K562 (cell line): ENCODE measurements around the gene ROR2. TPM values are rescaled to one million over a fixed set of nuclear protein-coding genes. Genes with fewer than 3 reads are reported as not detected.

Experiments
- ATAC-seq: fragments of 200-7000 bp; cut with Tn5 transposase; 3 replicates; pipeline ENCODE4 v1.9.1; 2020; ENCODE audit warnings: moderate library complexity
- BruUV-seq: library from RNA; stranded (reverse); fragments of 400-500 nt; replicated peaks from 2 replicates; lab custom pipeline; 2021; lab: Mats Ljungman, UMichigan
- CTCF ChIA-PET: fragments of 300-600 bp; formaldehyde crosslinking; extraction: SDS; loops from one replicate; lab custom pipeline; 2021; ENCODE audit warnings: low intra/inter-chr PET ratio; lab: Yijun Ruan, JAX
- POLR2A ChIA-PET: fragments of 300-600, 350-650 bp; sonication (Branson Sonifier 250); formaldehyde crosslinking; extraction: SDS; loops from one replicate; lab custom pipeline; 2021; ENCODE audit warnings: antibody characterized with exemption, inconsistent platforms; lab: Yijun Ruan, JAX
- DNase-seq, 4 experiments: peaks; one replicate each; pipeline versions ENCODE4 v3.0.0 to v3.0.0-alpha.2; 2011 to 2018; ENCODE audit warnings: low spot score in 3 of 4, mixed read lengths in 3 of 4; ENCODE audit errors: extremely low read depth in 1 of 4
- FAIRE-seq: peaks from 2 replicates; lab custom pipeline; 2011; peaks lifted over from hg19 to GRCh38; lab: Jason Lieb, UNC
- H2AFZ ChIP-seq: 2 replicates; pipeline ENCODE4 v1.6.0; 2011; ENCODE audit warnings: low read depth, low read length, control low read depth, inconsistent platforms
- H3K27ac ChIP-seq: fragments of 200-600 bp; 3 replicates; pipeline ENCODE4 v1.8.0; 2011; ENCODE audit warnings: low read depth, mild to moderate bottlenecking, control low read depth, inconsistent platforms, low read length, moderate library complexity, mixed read lengths; ENCODE audit errors: extremely low read depth
- H3K27me3 ChIP-seq, 2 experiments: fragments of 300-600 bp in 1 of 2; 2 replicates in 1 of 2; 3 replicates in 1 of 2; pipeline versions ENCODE4 v1.6.0 to v1.8.0; 2011; ENCODE audit warnings: inconsistent platforms in 2 of 2, low read length in 2 of 2, mild to moderate bottlenecking in 1 of 2, mixed read lengths in 1 of 2, moderate library complexity in 1 of 2; ENCODE audit not compliant: control insufficient read depth in 2 of 2, insufficient read depth in 2 of 2
- H3K36me3 ChIP-seq: fragments of 300-600 bp; 3 replicates; pipeline ENCODE4 v1.8.0; 2011; ENCODE audit warnings: mild to moderate bottlenecking, low read length, inconsistent platforms; ENCODE audit not compliant: control insufficient read depth, insufficient read depth
- H3K4me1 ChIP-seq, 2 experiments: fragments of 200-600 bp in 1 of 2; replicated peaks in 1 of 2; 2 replicates in 1 of 2; 3 replicates in 1 of 2; pipeline versions ENCODE4 v1.5.1 to v1.8.0; 2011; ENCODE audit warnings: inconsistent platforms in 2 of 2, low read length in 2 of 2, mild to moderate bottlenecking in 1 of 2, mixed read lengths in 1 of 2, moderate library complexity in 1 of 2; ENCODE audit not compliant: control insufficient read depth in 2 of 2, insufficient read depth in 2 of 2
- H3K4me2 ChIP-seq: 2 replicates; pipeline ENCODE4 v1.6.1; 2011; ENCODE audit warnings: low read length, control low read depth, inconsistent platforms, mixed read lengths; ENCODE audit not compliant: insufficient read depth
- H3K4me3 ChIP-seq: fragments of 200-600 bp; sonication (generic), shearing (Covaris generic); 2 replicates; pipeline ENCODE4 v1.5.1; 2016; ENCODE audit warnings: control low read depth, inconsistent platforms
- H3K79me2 ChIP-seq: fragments of 200-600 bp; 3 replicates; pipeline ENCODE4 v1.8.0; 2011; ENCODE audit warnings: low read length, inconsistent platforms; ENCODE audit not compliant: control insufficient read depth, insufficient read depth
- H3K9ac ChIP-seq, 2 experiments: 2 replicates each; pipeline versions ENCODE4 v1.6.0 to v1.6.1; 2011; ENCODE audit warnings: low read depth in 2 of 2, low read length in 2 of 2, control low read depth in 1 of 2, inconsistent platforms in 1 of 2, mild to moderate bottlenecking in 1 of 2, mixed read lengths in 1 of 2; ENCODE audit not compliant: insufficient read depth in 1 of 2
- H3K9me1 ChIP-seq: one replicate; pipeline ENCODE4 v1.6.0; 2011; ENCODE audit warnings: inconsistent platforms, mild to moderate bottlenecking, low read length, moderate library complexity; ENCODE audit not compliant: control insufficient read depth, insufficient read depth
- H3K9me3 ChIP-seq: replicated peaks from 2 replicates; pipeline ENCODE4 v1.5.1; 2011; ENCODE audit warnings: low read depth, low read length, inconsistent platforms; ENCODE audit not compliant: control insufficient read depth, insufficient read depth
- H4K20me1 ChIP-seq: replicated peaks from 2 replicates; pipeline ENCODE4 v1.6.1; 2011; ENCODE audit warnings: low read length, inconsistent platforms, mixed read lengths; ENCODE audit not compliant: control insufficient read depth, insufficient read depth
- C11orf30 ChIP-seq: fragments of 450-650 bp; IDR thresholded peaks from 2 replicates; pipeline ENCODE4 v1.6.1; 2016; ENCODE audit warnings: low read depth, mild to moderate bottlenecking
- E2F5 ChIP-seq: sonication (generic); formaldehyde crosslinking; IDR thresholded peaks from 2 replicates; pipeline ENCODE4 v1.8.0; 2022; ENCODE audit warnings: mild to moderate bottlenecking, missing genetic modification reagents
- GMEB1 ChIP-seq: fragments of 250-450 bp; sonication (Bioruptor Pico); IDR thresholded peaks from 2 replicates; pipeline ENCODE4 v1.4.0; 2020; ENCODE audit warnings: mild to moderate bottlenecking
- HDGF ChIP-seq: fragments of 450-650 bp; IDR thresholded peaks from 2 replicates; pipeline ENCODE4 v1.6.1; 2016
- HMBOX1 ChIP-seq: sonication (generic); IDR thresholded peaks from 2 replicates; pipeline ENCODE4 v1.6.1; 2016
- HMG20B ChIP-seq: fragments of 250-450 bp; sonication (Bioruptor Pico); IDR thresholded peaks from 2 replicates; pipeline ENCODE4 v1.5.0; 2021; ENCODE audit warnings: mild to moderate bottlenecking
- NCOA4 ChIP-seq: fragments of 450-650 bp; IDR thresholded peaks from 2 replicates; pipeline ENCODE4 v1.6.1; 2018; ENCODE audit warnings: mild to moderate bottlenecking; ENCODE audit not compliant: partially characterized antibody
- PHTF2 ChIP-seq: fragments of 250-450 bp; sonication (Bioruptor Pico); IDR thresholded peaks from 2 replicates; pipeline ENCODE4 v1.5.0; 2021; ENCODE audit warnings: mild to moderate bottlenecking
- RBFOX2 ChIP-seq: fragments of 200-400 bp; formaldehyde crosslinking; IDR thresholded peaks from 2 replicates; pipeline ENCODE4 v1.6.1; 2017; ENCODE audit warnings: low read depth, mild to moderate bottlenecking, low read length, moderate library complexity
- RBM14 ChIP-seq: fragments of 200-400 bp; formaldehyde crosslinking; IDR thresholded peaks from 2 replicates; pipeline ENCODE4 v1.6.1; 2018; ENCODE audit warnings: low read depth, mild to moderate bottlenecking, low read length, moderate library complexity, borderline replicate concordance; ENCODE audit not compliant: insufficient read depth
- TRIM25 ChIP-seq: fragments of 450-650 bp; IDR thresholded peaks from 2 replicates; pipeline ENCODE4 v1.7.0; 2016; ENCODE audit warnings: borderline replicate concordance
- ZNF253 ChIP-seq: fragments of 250-450 bp; sonication (Bioruptor Pico); conservative IDR thresholded peaks from 2 replicates; pipeline ENCODE4 v1.6.1; 2021; ENCODE audit warnings: mild to moderate bottlenecking
- WGBS: fragments of 100-300 bp; shearing (Covaris generic); methylation state at CpG from one replicate; pipeline ENCODE4 v1.1.6; 2016; ENCODE audit warnings: low coverage, mixed read lengths; ENCODE audit not compliant: insufficient coverage; ENCODE audit errors: missing lambda C conversion rate; 5-methylcytosine and 5-hydroxymethylcytosine counted together
- in situ Hi-C: fragments of 300-500 bp; cut with MboI; formaldehyde crosslinking; loops from 4 replicates; pipeline ENCODE4 v1.15.0; 2018; ENCODE audit warnings: inconsistent platforms, mixed read lengths
- intact Hi-C: fragments of 100-400 bp; cut with micrococcal nuclease; formaldehyde crosslinking; loops from 2 replicates; pipeline ENCODE4 v1.14.2; 2022
- polyA plus RNA-seq, 8 experiments: library from polyadenylated mRNA; depleted of rRNA in 4 of 8; stranded (reverse) in 5 of 8; unstranded in 3 of 8; fragments of >200 nt; fragmentation: Nextera tagmentation in 2 of 8; fragmentation: Illumina TruSeq in 1 of 8; extraction: Ambion mirVana in 2 of 8; extraction: Trizol in 1 of 8; gene quantifications; 2 replicates each; pipeline versions ENCODE4 v1.2.1 to v1.2.3, GENCODE V29; 2011 to 2014; ENCODE audit warnings: inconsistent platforms in 1 of 8, missing spikeins in 1 of 8
- total RNA-seq, 7 experiments: library from RNA; depleted of rRNA in 6 of 7; stranded (reverse); fragments of >200 nt in 6 of 7; fragmentation: Illumina TruSeq in 2 of 7; extraction: Trizol in 2 of 7; gene quantifications; 2 replicates each; pipeline versions ENCODE4 v1.2.1 to v1.2.3, GENCODE V29; 2011 to 2021; ENCODE audit warnings: low replicate concordance in 1 of 7

The ROR2 gene
- total and polyA plus RNA-seq, 9 of the 15 experiments (the other 6 are each of a cell fraction or from before 2014, with no cell fraction given) = 5.6 to 33.8 (median 15.3) TPM

- Histone ChIP-seq H3K4me2 (no peak overlapping the region), H3K36me3 (peaks cover 10% of the 10 kb centered on the region; the same call in 1 of the 3 replicates), H3K4me1 (peaks cover 0 to 4% of the 10 kb centered on the region in 2 experiments; a peak in 2 of 5 replicates), H2AFZ (no peak overlapping the region), H3K4me3 (no peak overlapping the region), H4K20me1 (no peaks in the 10 kb centered on the region), H3K9me3 (no peaks in the 10 kb centered on the region), H3K9me1 (no peaks in the 10 kb centered on the region), H3K27ac (no peak overlapping the region)
- intact Hi-C loops = no loop called here
- DNase-seq = no peak
- FAIRE-seq = no peak
- ATAC-seq = no peak; the same call in 1 of the 3 replicates
- in situ Hi-C loops = no loop called here
- TF ChIP-seq HDGF = no peak
- no peak for TF ChIP-seq GMEB1 (CRISPR knock-in tag)
- no peak for TF ChIP-seq NCOA4
- TF ChIP-seq HMG20B (CRISPR knock-in tag) = no peak
- TF ChIP-seq RBFOX2 = no peak
- TF ChIP-seq HMBOX1 = no peak
- no peak for TF ChIP-seq C11orf30
- no peak for TF ChIP-seq E2F5 (CRISPR knock-in tag)
- no peak for TF ChIP-seq PHTF2
- no peak for TF ChIP-seq ZNF253
- no peak for TF ChIP-seq TRIM25
- no peak for TF ChIP-seq RBM14
- TF ChIP-seq, all 486 proteins: peak for 0
- no TSS peak for BruUV-seq
- Histone ChIP-seq H3K79me2 (peaks cover 85% of the 10 kb centered on the region), H3K27me3 (no peaks in the 10 kb centered on the region), H3K9ac (peak overlapping the region in 1 of 2 experiments; percentile 64; a peak in 1 of 4 replicates)
- WGBS = 61% methylated on average over 5 of the region's 6 CpGs
- POLR2A ChIA-PET = interaction anchor here (0.6 kb wide), 1 partner anchor 371 kb away, joined by 4 read pairs; no protein-coding TSS in a partner anchor
- CTCF ChIA-PET = no interaction called here
These were observed 29.2 kb downstream of the ROR2 start for GRCh38 chr9:91920630-91921350.
